ENCODE data around the gene CTIF.

The CTIF gene

GRCh38 chr18:48842259-48843061 is 303.6 kb downstream of the CTIF start:
- no peak for DNase-seq

GRCh38 chr18:48843162-48843561 is 304.3 kb downstream of the CTIF start:
- no peak for DNase-seq

- DNase-seq: no peak
These were observed 304.8 kb downstream of the CTIF start for GRCh38 chr18:48843596-48843995.

GRCh38 chr18:48844271-48844670 is 305.4 kb downstream of the CTIF start:
- DNase-seq: no peak

GRCh38 chr18:48845174-48845573 is 306.3 kb downstream of the CTIF start:
- DNase-seq: no peak

GRCh38 chr18:48846423-48846932 is 307.6 kb downstream of the CTIF start:
- DNase-seq: no peak

- no peak for DNase-seq
These were observed 309.1 kb downstream of the CTIF start for GRCh38 chr18:48847807-48848486.

GRCh38 chr18:48848641-48849143 is 309.9 kb downstream of the CTIF start:
- no peak for DNase-seq

GRCh38 chr18:48850822-48851598 is 312.2 kb downstream of the CTIF start:
- no peak for DNase-seq

GRCh38 chr18:48851599-48851960 is 312.7 kb downstream of the CTIF start:
- DNase-seq: no peak

GRCh38 chr18:48852292-48852691 is 313.5 kb downstream of the CTIF start:
- no peak for DNase-seq

- no peak for DNase-seq
These were observed 314.0 kb downstream of the CTIF start for GRCh38 chr18:48852794-48853193.

- no peak for DNase-seq
These were observed 314.8 kb downstream of the CTIF start for GRCh38 chr18:48853588-48853987.

GRCh38 chr18:48854780-48855179 is 315.9 kb downstream of the CTIF start:
- DNase-seq: no peak

GRCh38 chr18:48855422-48856377 is 316.9 kb downstream of the CTIF start:
- DNase-seq: no peak

GRCh38 chr18:48857023-48857694 is 318.3 kb downstream of the CTIF start:
- DNase-seq: no peak

GRCh38 chr18:48858676-48859075 is 319.8 kb downstream of the CTIF start:
- no peak for DNase-seq

GRCh38 chr18:48859311-48860268 is 320.8 kb downstream of the CTIF start:
- no peak for DNase-seq

- no peak for DNase-seq
These were observed 321.7 kb downstream of the CTIF start for GRCh38 chr18:48860269-48861180.

All from KG1 (cell line).